Kidney (tissue), 14 donors: ENCODE results near the gene OSM. TPM values are rescaled to one million over a fixed set of nuclear protein-coding genes. Genes with fewer than 3 reads are reported as not detected.
A peak's percentile ranks its signal among the peaks of the same experiment; 100 is the strongest.

Experiments used
- DNase-seq, 5 donors: peaks; one replicate each; pipeline ENCODE4 v3.0.0-alpha.2; 2013 to 2020
- FAIRE-seq: peaks from 2 replicates; lab custom pipeline; 2012; peaks lifted over from hg19 to GRCh38; lab: Jason Lieb, UNC
- H3K27ac ChIP-seq, 2 donors: one replicate each; pipeline ENCODE4 v1.7.0; 2013; ENCODE audit warnings: low read depth in 2 of 2, low read length in 2 of 2, inconsistent platforms in 1 of 2
- H3K27me3 ChIP-seq: one replicate; pipeline ENCODE4 v1.7.1; 2013; ENCODE audit warnings: low read length, inconsistent platforms; ENCODE audit not compliant: control insufficient read depth, insufficient read depth
- H3K36me3 ChIP-seq, 3 donors: one replicate each; pipeline versions ENCODE4 v1.7.0 to v1.7.1; 2013; ENCODE audit warnings: low read length in 3 of 3, control low read depth in 1 of 3, inconsistent platforms in 1 of 3; ENCODE audit not compliant: insufficient read depth in 3 of 3, control insufficient read depth in 2 of 3
- H3K4me1 ChIP-seq, 3 donors: one replicate each; pipeline versions ENCODE4 v1.7.0 to v1.7.1; 2013; ENCODE audit warnings: low read length in 3 of 3, inconsistent platforms in 1 of 3, low read depth in 1 of 3; ENCODE audit not compliant: control insufficient read depth in 2 of 3, insufficient read depth in 2 of 3
- H3K4me3 ChIP-seq, 3 donors: one replicate each; pipeline versions ENCODE4 v1.7.0 to v1.8.1; 2013; ENCODE audit warnings: low read length in 3 of 3, control low read depth in 1 of 3, inconsistent platforms in 1 of 3
- H3K9ac ChIP-seq, 3 donors: one replicate each; pipeline versions ENCODE4 v1.7.0 to v1.7.1; 2013; ENCODE audit warnings: low read length in 3 of 3, control low read depth in 1 of 3, inconsistent platforms in 1 of 3
- H3K9me3 ChIP-seq, 3 donors: one replicate each; pipeline versions ENCODE4 v1.7.0 to v1.7.1; 2013; ENCODE audit warnings: low read length in 3 of 3, control low read depth in 1 of 3, inconsistent platforms in 1 of 3; ENCODE audit not compliant: control insufficient read depth in 2 of 3, insufficient read depth in 1 of 3
- CTCF ChIP-seq: IDR thresholded peaks from 3 replicates; pipeline ENCODE4 v1.5.1; 2012; ENCODE audit warnings: mild to moderate bottlenecking, moderate library complexity, borderline replicate concordance; ENCODE audit not compliant: insufficient read depth; ENCODE audit errors: extremely low read depth
- intact Hi-C: fragments of 100-400 bp; cut with DNase I; formaldehyde crosslinking; loops from one replicate; pipeline ENCODE4 v1.11.1; 2022
- polyA plus RNA-seq: library from polyadenylated mRNA; stranded (reverse); fragments of 350-450 nt; fragmentation: Illumina TruSeq; extraction: RNeasy Lipid Tissue Mini Kit (QIAGEN cat#74804); gene quantifications from one replicate; pipeline ENCODE4 v1.2.3, GENCODE V29; 2014; ENCODE audit warnings: low read depth, low replicate concordance; ENCODE audit not compliant: insufficient read depth
- total RNA-seq: library from RNA; stranded (reverse); fragmentation: NEBNext Ultra II Directional; extraction: Animal tissue kit (Norgen Biotek cat#: 25700); gene quantifications from one replicate; pipeline ENCODE4 v1.2.1, GENCODE V29; 2021
- donor health status: control.
- donor health status: control.
- donor health status: control.
- donor health status: control.
- donor health status: control.
- donor health status: DM: yes; HTN: yes; CAD: no.
- donor health status: Normal renal cell carcinoma (clear cell type).

The OSM gene
- total and polyA plus RNA-seq, 2 donors from 2014 or later: 0.56 to 1.2 TPM

GRCh38 chr22:30307041-30307574 is 40.5 kb upstream of the OSM start:
- intact Hi-C loops: no loop called here

GRCh38 chr22:30306627-30307011 is 40.0 kb upstream of the OSM start:
- Histone ChIP-seq H3K4me1 (peaks cover 8 to 88% (median 76%) of the 10 kb centered on the region in 3 donors), H3K9me3 (no peaks in the 10 kb centered on the region), H3K36me3 (peaks cover 0 to 13% (median 10%) of the 10 kb centered on the region in 3 donors), H3K27ac (peak overlapping the region; percentile 63 to 88), H3K4me3 (no peak overlapping the region), H3K27me3 (no peaks in the 10 kb centered on the region), H3K9ac (peak overlapping the region in 1 of 3 donors; percentile 44)
- DNase-seq (no peak), FAIRE-seq (no peak)
- intact Hi-C loops: no loop called here
- no peak for TF ChIP-seq CTCF

More at GRCh38 chr22:30307041-30307574, 40.5 kb upstream of the OSM start:
- H3K4me1 ChIP-seq: peaks cover 8 to 88% (median 76%) of the 10 kb centered on the region in 3 donors
- no peak for TF ChIP-seq CTCF
- no peaks in the 10 kb centered on the region for H3K9me3 ChIP-seq
- H3K9ac ChIP-seq: peak overlapping the region in 2 of 3 donors; percentile 23 to 44
- H3K27ac ChIP-seq: peak overlapping the region in 1 of 2 donors; percentile 63
- peak overlapping the region in 1 of 3 donors; percentile 11 for H3K4me3 ChIP-seq
- no peak for DNase-seq
- no peaks in the 10 kb centered on the region for H3K27me3 ChIP-seq
- FAIRE-seq: no peak
- peaks cover 0 to 11% (median 10%) of the 10 kb centered on the region in 3 donors for H3K36me3 ChIP-seq

GRCh38 chr22:30305906-30306626 is 39.4 kb upstream of the OSM start:
- intact Hi-C loops: no loop called here
- Histone ChIP-seq H3K9ac (peak overlapping the region in 1 of 3 donors; percentile 60), H3K4me3 (peak overlapping the region in 1 of 3 donors; percentile 7), H3K9me3 (no peaks in the 10 kb centered on the region), H3K36me3 (peaks cover 0 to 17% (median 10%) of the 10 kb centered on the region in 3 donors), H3K27me3 (no peaks in the 10 kb centered on the region), H3K4me1 (peaks cover 8 to 85% (median 71%) of the 10 kb centered on the region in 3 donors), H3K27ac (peak overlapping the region; percentile 88 to 92)
- no peak for TF ChIP-seq CTCF
- FAIRE-seq: no peak
- DNase-seq: no peak
